ENCODE measurements around the gene FEN1. TPM values are rescaled to one million over a fixed set of nuclear protein-coding genes. Genes with fewer than 3 reads are reported as not detected.

Gene FEN1
- total and polyA plus RNA-seq, 2 of the 13 experiments (the other 11 are each of a cell fraction or from before 2014, with no cell fraction given): 12.4 to 102 TPM

- TF ChIP-seq, protein P1, sequence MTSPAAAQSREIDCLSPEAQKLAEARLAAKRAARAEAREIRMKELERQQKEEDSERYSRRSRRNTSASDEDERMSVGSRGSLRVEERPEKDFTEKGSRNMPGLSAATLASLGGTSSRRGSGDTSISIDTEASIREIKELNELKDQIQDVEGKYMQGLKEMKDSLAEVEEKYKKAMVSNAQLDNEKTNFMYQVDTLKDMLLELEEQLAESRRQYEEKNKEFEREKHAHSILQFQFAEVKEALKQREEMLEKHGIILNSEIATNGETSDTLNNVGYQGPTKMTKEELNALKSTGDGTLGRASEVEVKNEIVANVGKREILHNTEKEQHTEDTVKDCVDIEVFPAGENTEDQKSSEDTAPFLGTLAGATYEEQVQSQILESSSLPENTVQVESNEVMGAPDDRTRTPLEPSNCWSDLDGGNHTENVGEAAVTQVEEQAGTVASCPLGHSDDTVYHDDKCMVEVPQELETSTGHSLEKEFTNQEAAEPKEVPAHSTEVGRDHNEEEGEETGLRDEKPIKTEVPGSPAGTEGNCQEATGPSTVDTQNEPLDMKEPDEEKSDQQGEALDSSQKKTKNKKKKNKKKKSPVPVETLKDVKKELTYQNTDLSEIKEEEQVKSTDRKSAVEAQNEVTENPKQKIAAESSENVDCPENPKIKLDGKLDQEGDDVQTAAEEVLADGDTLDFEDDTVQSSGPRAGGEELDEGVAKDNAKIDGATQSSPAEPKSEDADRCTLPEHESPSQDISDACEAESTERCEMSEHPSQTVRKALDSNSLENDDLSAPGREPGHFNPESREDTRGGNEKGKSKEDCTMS (CRISPR knock-in tag; conservative IDR thresholded peaks at IDR 0.05): no peak
- TF ChIP-seq, protein P2, sequence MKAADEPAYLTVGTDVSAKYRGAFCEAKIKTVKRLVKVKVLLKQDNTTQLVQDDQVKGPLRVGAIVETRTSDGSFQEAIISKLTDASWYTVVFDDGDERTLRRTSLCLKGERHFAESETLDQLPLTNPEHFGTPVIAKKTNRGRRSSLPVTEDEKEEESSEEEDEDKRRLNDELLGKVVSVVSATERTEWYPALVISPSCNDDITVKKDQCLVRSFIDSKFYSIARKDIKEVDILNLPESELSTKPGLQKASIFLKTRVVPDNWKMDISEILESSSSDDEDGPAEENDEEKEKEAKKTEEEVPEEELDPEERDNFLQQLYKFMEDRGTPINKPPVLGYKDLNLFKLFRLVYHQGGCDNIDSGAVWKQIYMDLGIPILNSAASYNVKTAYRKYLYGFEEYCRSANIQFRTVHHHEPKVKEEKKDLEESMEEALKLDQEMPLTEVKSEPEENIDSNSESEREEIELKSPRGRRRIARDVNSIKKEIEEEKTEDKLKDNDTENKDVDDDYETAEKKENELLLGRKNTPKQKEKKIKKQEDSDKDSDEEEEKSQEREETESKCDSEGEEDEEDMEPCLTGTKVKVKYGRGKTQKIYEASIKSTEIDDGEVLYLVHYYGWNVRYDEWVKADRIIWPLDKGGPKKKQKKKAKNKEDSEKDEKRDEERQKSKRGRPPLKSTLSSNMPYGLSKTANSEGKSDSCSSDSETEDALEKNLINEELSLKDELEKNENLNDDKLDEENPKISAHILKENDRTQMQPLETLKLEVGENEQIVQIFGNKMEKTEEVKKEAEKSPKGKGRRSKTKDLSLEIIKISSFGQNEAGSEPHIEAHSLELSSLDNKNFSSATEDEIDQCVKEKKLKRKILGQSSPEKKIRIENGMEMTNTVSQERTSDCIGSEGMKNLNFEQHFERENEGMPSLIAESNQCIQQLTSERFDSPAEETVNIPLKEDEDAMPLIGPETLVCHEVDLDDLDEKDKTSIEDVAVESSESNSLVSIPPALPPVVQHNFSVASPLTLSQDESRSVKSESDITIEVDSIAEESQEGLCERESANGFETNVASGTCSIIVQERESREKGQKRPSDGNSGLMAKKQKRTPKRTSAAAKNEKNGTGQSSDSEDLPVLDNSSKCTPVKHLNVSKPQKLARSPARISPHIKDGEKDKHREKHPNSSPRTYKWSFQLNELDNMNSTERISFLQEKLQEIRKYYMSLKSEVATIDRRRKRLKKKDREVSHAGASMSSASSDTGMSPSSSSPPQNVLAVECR (CRISPR knock-in tag; IDR thresholded peaks at IDR 0.05; ENCODE audit: borderline replicate concordance): no peak
- no peak for TF ChIP-seq DRAP1 (CRISPR knock-in tag; IDR thresholded peaks at IDR 0.05)
- no peak for TF ChIP-seq CCAR2 (optimal IDR thresholded peaks at IDR 0.05; ENCODE audit: low read depth, low read length)
- peak; percentile 21; the same call in 1 of the 2 replicates for TF ChIP-seq ZFY (CRISPR knock-in tag; IDR thresholded peaks at IDR 0.05)
- no peak for TF ChIP-seq SMARCE1 (IDR thresholded peaks at IDR 0.05; ENCODE audit: borderline replicate concordance)
- no peak for TF ChIP-seq KMT2B (CRISPR knock-in tag; IDR thresholded peaks at IDR 0.05)
- 0 out of 2 replicates have a peak, but pooled peaks have one; percentile 38 for TF ChIP-seq HNRNPL (IDR thresholded peaks at IDR 0.05; ENCODE audit: low read depth, low read length)
- TF ChIP-seq ZFP82 (CRISPR knock-in tag; IDR thresholded peaks at IDR 0.05; ENCODE audit: borderline replicate concordance): no peak
- no peak for TF ChIP-seq HOXA9 (CRISPR knock-in tag; IDR thresholded peaks at IDR 0.05; ENCODE audit: borderline replicate concordance)
- no peak for TF ChIP-seq DNMT3B (CRISPR knock-in tag; conservative IDR thresholded peaks at IDR 0.05)
- TF ChIP-seq THRA (CRISPR knock-in tag; IDR thresholded peaks at IDR 0.05; ENCODE audit: borderline replicate concordance): no peak
- no peak for TF ChIP-seq JUND (CRISPR knock-in tag; IDR thresholded peaks at IDR 0.05)
- TF ChIP-seq ZNF687 (CRISPR knock-in tag; IDR thresholded peaks at IDR 0.05): peak; percentile 57
These were observed 37.9 kb upstream of the FEN1 start (continued) for GRCh38 chr11:61754534-61755482.
